ENCODE results near the gene LTBP1.

DNA sequence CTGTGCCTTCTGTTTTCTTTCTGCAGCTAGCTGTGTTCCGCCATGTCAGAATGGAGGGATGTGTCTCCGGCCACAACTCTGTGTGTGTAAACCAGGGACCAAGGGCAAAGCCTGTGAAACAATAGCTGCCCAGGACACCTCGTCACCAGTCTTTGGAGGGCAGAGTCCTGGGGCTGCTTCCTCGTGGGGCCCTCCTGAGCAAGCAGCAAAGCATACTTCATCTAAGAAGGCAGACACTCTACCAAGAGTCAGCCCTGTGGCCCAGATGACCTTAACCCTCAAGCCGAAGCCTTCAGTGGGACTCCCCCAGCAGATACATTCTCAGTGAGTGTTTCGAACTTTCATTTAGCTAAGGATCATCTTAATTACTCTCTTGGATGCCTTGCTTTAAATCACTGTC lies 74.1 kb downstream of the LTBP1 start:
- no peak for TF ChIP-seq CTCF (IDR thresholded peaks at IDR 0.05)
- no peak for TF ChIP-seq POLR2A (IDR thresholded peaks at IDR 0.05)
